Esophagus muscularis mucosa (tissue), 4 donors: ENCODE results near the gene CLUH. TPM values are rescaled to one million over a fixed set of nuclear protein-coding genes. Genes with fewer than 3 reads are reported as not detected.
"Not testable (repeated sequence)": the region's sequence is repeated elsewhere in the genome, so short reads cannot be mapped to it uniquely, and the experiment has no call there.

Experiments
- DNase-seq: peaks from one replicate; pipeline ENCODE4 v3.0.0-alpha.2; 2017; ENCODE audit errors: extremely low spot score
- H3K27ac ChIP-seq, 4 donors: fragments of 200-600 bp; sonication (generic); replicated peaks in 1 of 4; 1 replicate in 3 of 4; 2 replicates in 1 of 4; pipeline ENCODE4 v1.5.1; 2016 to 2019; ENCODE audit warnings: mild to moderate bottlenecking in 1 of 4
- H3K27me3 ChIP-seq, 4 donors: fragments of 200-600 bp; sonication (generic); one replicate each; pipeline versions ENCODE4 v1.5.1 to v1.6.0; 2016 to 2019
- H3K36me3 ChIP-seq, 4 donors: fragments of 200-600 bp; sonication (generic); one replicate each; pipeline ENCODE4 v1.5.1; 2016 to 2019
- H3K4me1 ChIP-seq, 4 donors: fragments of 200-600 bp; sonication (generic); one replicate each; pipeline ENCODE4 v1.5.1; 2016 to 2019
- H3K4me3 ChIP-seq, 4 donors: fragments of 200-600 bp; sonication (generic); 1 replicate in 2 of 4; 2 replicates in 2 of 4; pipeline ENCODE4 v1.5.1; 2016 to 2019; ENCODE audit warnings: mild to moderate bottlenecking in 4 of 4, moderate library complexity in 1 of 4
- H3K9me3 ChIP-seq, 4 donors: fragments of 200-600 bp; sonication (generic); 1 replicate in 3 of 4; 2 replicates in 1 of 4; pipeline ENCODE4 v1.5.1; 2016 to 2019
- CTCF ChIP-seq, 3 experiments: fragments of 200-600 bp in 2 of 3; fragments of 450-650 bp in 1 of 3; sonication (generic) in 2 of 3; IDR thresholded peaks; one replicate each; pipeline ENCODE4 v1.5.1; 2017 to 2019; ENCODE audit warnings: antibody characterized with exemption in 3 of 3, mild to moderate bottlenecking in 2 of 3, moderate library complexity in 1 of 3
- EP300 ChIP-seq: sonication (generic); formaldehyde crosslinking; IDR thresholded peaks from one replicate; pipeline ENCODE4 v1.6.1; 2017; ENCODE audit warnings: antibody characterized with exemption
- POLR2A ChIP-seq: fragments of 450-650 bp; IDR thresholded peaks from one replicate; pipeline ENCODE4 v1.6.1; 2017; ENCODE audit warnings: antibody characterized with exemption, moderate library complexity, mild to moderate bottlenecking, low read depth
- POLR2AphosphoS5 ChIP-seq, 2 donors: sonication (generic); formaldehyde crosslinking; IDR thresholded peaks; one replicate each; pipeline ENCODE4 v1.6.1; 2017; ENCODE audit warnings: antibody characterized with exemption in 2 of 2
- WGBS: methylation state at CpG from one replicate; pipeline ENCODE4 v1.1.5; 2018; 5-methylcytosine and 5-hydroxymethylcytosine counted together
- intact Hi-C: fragments of 100-400 bp; cut with DNase I; formaldehyde crosslinking; loops from one replicate; pipeline ENCODE4 v1.15.1; 2023
- total RNA-seq, 4 donors: library from RNA; depleted of rRNA; stranded (reverse); fragments of >200 nt; gene quantifications; one replicate each; pipeline versions ENCODE4 v1.1.0 to v1.2.1, GENCODE V29; 2016

Gene CLUH
- total RNA-seq, 4 donors from 2014 or later, result 42.8 to 92.9 (median 62.9) TPM

- 59% methylated on average over 8 of the region's 8 CpGs for WGBS
- peaks cover 28 to 58% (median 47%) of the 10 kb centered on the region in 4 donors for H3K36me3 ChIP-seq
These were observed 27.7 kb downstream of the CLUH start for GRCh38 chr17:2683912-2684311.

GRCh38 chr17:2682176-2682938 is 29.2 kb downstream of the CLUH start:
- intact Hi-C loops, result loop anchor here (10.0 kb wide), 1 partner anchor 168 kb away; the partner anchor contains the start of gene METTL16
- WGBS, result 65% methylated on average over 3 of the region's 3 CpGs

More at GRCh38 chr17:2683912-2684311, 27.7 kb downstream of the CLUH start:
- Histone ChIP-seq H3K27ac (no peak overlapping the region), H3K9me3 (no peaks in the 10 kb centered on the region), H3K4me1 (peaks cover 28 to 44% (median 41%) of the 10 kb centered on the region in 4 donors), H3K27me3 (no peaks in the 10 kb centered on the region), H3K4me3 (no peak overlapping the region)
- TF ChIP-seq POLR2AphosphoS5 (IDR thresholded peaks at IDR 0.05), result peak in 1 of 2 donors; percentile 11
- no peak for TF ChIP-seq EP300
- TF ChIP-seq CTCF (IDR thresholded peaks at IDR 0.05), result no peak
- intact Hi-C loops, result loop anchor here (10.0 kb wide), 1 partner anchor 169 kb away; the partner anchor contains the start of gene METTL16
- DNase-seq, result no peak

GRCh38 chr17:2681650-2682049 is 29.9 kb downstream of the CLUH start:
- Histone ChIP-seq H3K4me3 (no peak overlapping the region), H3K4me1 (peaks cover 5 to 22% (median 19%) of the 10 kb centered on the region in 4 donors), H3K9me3 (no peaks in the 10 kb centered on the region), H3K27me3 (no peaks in the 10 kb centered on the region), H3K27ac (no peak overlapping the region), H3K36me3 (peaks cover 37 to 80% (median 68%) of the 10 kb centered on the region in 4 donors)
- no peak for DNase-seq
- 86% methylated on average over 7 of the region's 7 CpGs for WGBS
- intact Hi-C loops, result loop anchor here (10.0 kb wide), 1 partner anchor 167 kb away; the partner anchor contains the start of gene METTL16
- TF ChIP-seq EP300 (no peak), POLR2A (no peak), CTCF (IDR thresholded peaks at IDR 0.05) (no peak), POLR2AphosphoS5 (IDR thresholded peaks at IDR 0.05) (no peak)

More at GRCh38 chr17:2682176-2682938, 29.2 kb downstream of the CLUH start:
- no peaks in the 10 kb centered on the region for H3K27me3 ChIP-seq
- H3K27ac ChIP-seq, result no peak overlapping the region
- no peaks in the 10 kb centered on the region for H3K9me3 ChIP-seq
- peaks cover 12 to 29% (median 26%) of the 10 kb centered on the region in 4 donors for H3K4me1 ChIP-seq
- no peak for DNase-seq
- H3K4me3 ChIP-seq, result no peak overlapping the region
- TF ChIP-seq POLR2AphosphoS5 (IDR thresholded peaks at IDR 0.05) (no peak), EP300 (no peak), CTCF (IDR thresholded peaks at IDR 0.05) (no peak), POLR2A (no peak)
- H3K36me3 ChIP-seq, result peaks cover 37 to 73% (median 63%) of the 10 kb centered on the region in 4 donors

GRCh38 chr17:2680961-2681360 is 30.6 kb downstream of the CLUH start:
- Histone ChIP-seq H3K27me3 (no peaks in the 10 kb centered on the region), H3K4me1 (peaks cover 0 to 15% (median 12%) of the 10 kb centered on the region in 4 donors), H3K27ac (no peak overlapping the region), H3K36me3 (peaks cover 41 to 87% (median 74%) of the 10 kb centered on the region in 4 donors), H3K9me3 (no peaks in the 10 kb centered on the region), H3K4me3 (no peak overlapping the region)
- TF ChIP-seq EP300, result no peak
- no peak for TF ChIP-seq POLR2A
- no peak for TF ChIP-seq CTCF (IDR thresholded peaks at IDR 0.05)
- TF ChIP-seq POLR2AphosphoS5 (IDR thresholded peaks at IDR 0.05), result no peak
- DNase-seq, result no peak
- intact Hi-C loops, result loop anchor here (10.0 kb wide), 1 partner anchor 166 kb away; the partner anchor contains the start of gene METTL16
- 100% methylated on average over 2 of the region's 2 CpGs for WGBS

- H3K4me3 ChIP-seq, DNase-seq, H3K4me1 ChIP-seq, H3K9me3 ChIP-seq, H3K27me3 ChIP-seq, intact Hi-C loops, H3K27ac ChIP-seq: not testable (repeated sequence)
- WGBS, result 100% methylated on average over 1 of the region's 1 CpG
- H3K36me3 ChIP-seq, result peaks cover 46 to 89% (median 79%) of the 10 kb centered on the region in 4 donors
These were observed 32.3 kb downstream of the CLUH start for GRCh38 chr17:2679247-2679646.
